ENCODE measurements around the gene CPNE7. TPM values are rescaled to one million over a fixed set of nuclear protein-coding genes. Genes with fewer than 3 reads are reported as not detected.
"Not testable (repeated sequence)": the region's sequence is repeated elsewhere in the genome, so short reads cannot be mapped to it uniquely, and the experiment has no call there.

The CPNE7 gene
- total RNA-seq, 2 donors from 2014 or later = not detected

- intact Hi-C loops (cut with DNase I) = no loop called here
- ATAC-seq (no peak), DNase-seq (no peak)
These were observed 11.7 kb upstream of the CPNE7 start for GRCh38 chr16:89563639-89564392.

DNA sequence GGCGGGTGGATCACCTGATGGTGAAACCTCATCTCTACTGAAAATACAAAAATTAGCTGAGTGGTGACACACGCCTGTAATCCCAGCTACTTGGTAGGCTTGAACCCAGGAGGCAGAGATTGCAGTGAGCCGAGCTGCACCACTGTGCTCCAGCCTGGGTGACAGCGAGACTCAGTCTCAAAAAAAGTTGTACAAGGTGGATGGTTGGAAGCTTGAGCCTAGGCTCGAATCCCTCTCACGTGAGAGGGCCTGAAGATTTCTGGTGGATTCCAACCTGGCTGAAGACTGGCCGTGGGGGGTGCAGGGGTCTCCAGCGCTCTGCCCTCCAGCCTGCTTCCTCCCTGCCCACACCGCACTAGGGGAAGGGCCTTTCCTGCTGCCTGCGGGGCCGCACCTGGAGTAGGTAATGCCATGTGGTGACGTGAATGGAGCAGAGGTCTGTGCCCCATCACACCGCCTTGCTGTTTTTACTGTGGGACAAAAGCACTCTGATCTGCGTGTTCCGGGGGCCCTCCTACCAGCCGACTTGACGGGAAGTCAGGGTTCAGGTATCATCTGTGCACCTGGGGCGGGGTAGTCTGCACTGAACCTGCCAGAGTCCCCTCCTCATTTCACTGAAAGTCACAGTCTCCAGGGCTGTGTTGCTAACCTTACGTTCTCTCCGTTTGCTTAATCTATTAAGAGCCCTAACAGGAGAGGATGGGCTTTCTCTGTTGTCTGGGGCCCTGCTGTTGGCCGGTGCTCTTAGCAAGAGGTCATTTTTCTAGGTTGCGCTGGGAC lies 10.9 kb upstream of the CPNE7 start:
- intact Hi-C loops (cut with DNase I) = no loop called here

DNA sequence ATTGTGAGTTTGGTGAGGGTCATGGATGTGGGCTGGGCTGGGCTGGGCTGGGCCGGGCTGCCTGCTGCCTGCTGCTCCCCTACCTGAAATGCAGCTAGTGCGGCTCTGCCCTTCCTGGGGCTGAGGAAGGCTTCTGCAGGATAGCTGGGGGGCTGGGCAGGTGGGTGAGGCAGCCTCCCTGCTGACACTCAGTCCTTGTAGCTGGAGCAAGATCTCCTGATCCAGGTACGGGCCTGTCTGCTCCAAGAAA lies 10.4 kb upstream of the CPNE7 start:
- intact Hi-C loops (cut with DNase I) = no loop called here

More for the DNA sequence above, 10.9 kb upstream of the CPNE7 start:
- DNase-seq (no peak), ATAC-seq (no peak)

GRCh38 chr16:89565506-89566372 lies 9.8 kb upstream of the CPNE7 start:
- peak; percentile 57 for DNase-seq
- intact Hi-C loops (cut with DNase I) = no loop called here
- ATAC-seq = peak; percentile 29 to 47

More for the DNA sequence above, 10.4 kb upstream of the CPNE7 start:
- ATAC-seq (no peak), DNase-seq (no peak)

GRCh38 chr16:89567656-89568594 lies 7.6 kb upstream of the CPNE7 start:
- intact Hi-C loops (cut with DNase I) = no loop called here
- ATAC-seq = no peak

DNA sequence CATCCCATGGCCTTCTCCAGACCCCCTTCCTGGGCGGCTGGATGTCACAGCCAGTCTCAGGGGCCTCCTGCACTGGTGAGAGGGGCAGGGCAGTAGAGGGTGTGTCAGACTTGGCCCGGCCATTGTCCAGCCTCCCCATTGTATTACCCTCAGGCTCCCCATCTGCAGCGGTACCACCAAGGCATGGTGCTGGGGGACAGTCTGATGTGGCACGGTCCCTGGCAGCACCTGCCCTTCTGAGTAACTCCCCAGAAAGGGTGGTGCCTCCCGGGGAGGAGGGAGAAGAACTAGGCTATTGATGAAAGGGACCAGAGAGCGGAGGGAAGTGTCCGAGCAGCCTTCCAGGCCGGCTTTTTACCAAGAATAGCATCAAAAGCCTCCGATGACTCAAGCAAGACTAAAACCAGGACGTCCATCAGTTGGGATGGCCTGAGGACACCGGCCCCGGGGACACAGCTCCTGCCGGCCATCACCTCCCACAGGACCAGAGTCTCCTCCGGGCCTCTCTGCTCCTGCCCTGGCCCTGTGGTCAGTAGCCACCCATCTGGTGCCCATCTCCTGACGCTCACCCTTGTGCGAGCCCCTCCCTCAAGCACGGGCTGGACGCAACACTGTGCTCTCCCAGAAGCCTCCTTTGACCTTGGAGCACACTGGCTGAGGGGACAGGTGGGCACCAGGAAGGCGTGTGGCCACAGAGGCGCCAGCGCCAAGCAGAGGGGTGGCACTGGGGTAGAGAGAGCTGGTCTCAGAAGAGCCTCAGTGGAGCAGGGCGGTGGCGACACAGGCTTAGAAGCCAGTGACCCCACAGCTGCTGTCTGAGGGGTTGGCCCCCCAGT lies 5.8 kb upstream of the CPNE7 start:
- no peak for DNase-seq
- no peak for ATAC-seq
- intact Hi-C loops (cut with DNase I) = loop anchor here in 1 of 2 donors (5.0 kb wide), 1 partner anchor 73 kb away; no protein-coding TSS in a partner anchor

More at GRCh38 chr16:89567656-89568594, 7.6 kb upstream of the CPNE7 start:
- no peak for DNase-seq

DNA sequence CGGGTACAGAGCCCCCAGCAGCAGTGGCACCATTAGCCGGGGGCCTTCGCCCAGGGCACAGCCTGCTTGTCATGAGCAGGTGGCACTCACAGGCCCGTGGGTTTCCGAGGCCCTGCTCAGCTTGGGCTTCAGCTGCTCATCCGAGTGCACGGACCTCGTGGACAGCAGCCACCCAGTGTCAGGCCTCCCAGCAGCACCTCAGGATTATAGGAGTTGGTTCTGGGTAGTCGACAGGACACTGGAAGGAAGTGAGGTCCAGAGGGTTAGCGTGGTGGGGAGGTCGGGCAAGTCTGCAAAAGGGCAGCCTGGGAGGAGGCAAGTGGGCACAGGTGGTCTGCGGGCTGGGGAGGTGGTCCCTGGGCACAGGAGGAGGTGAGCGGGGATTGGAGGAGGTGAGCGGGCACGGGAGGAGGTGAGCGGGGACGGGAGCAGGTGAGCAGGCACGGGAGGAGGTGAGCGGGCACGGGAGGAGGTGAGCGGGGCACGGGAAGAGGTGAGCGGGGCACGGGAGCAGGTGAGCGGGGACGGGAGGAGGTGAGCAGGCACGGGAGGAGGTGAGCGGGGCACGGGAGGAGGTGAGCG lies 5.1 kb upstream of the CPNE7 start:
- intact Hi-C loops (cut with DNase I) = loop anchor here in 1 of 2 donors (5.0 kb wide), 1 partner anchor 72 kb away; no protein-coding TSS in a partner anchor
- ATAC-seq = no peak
- no peak for DNase-seq

DNA sequence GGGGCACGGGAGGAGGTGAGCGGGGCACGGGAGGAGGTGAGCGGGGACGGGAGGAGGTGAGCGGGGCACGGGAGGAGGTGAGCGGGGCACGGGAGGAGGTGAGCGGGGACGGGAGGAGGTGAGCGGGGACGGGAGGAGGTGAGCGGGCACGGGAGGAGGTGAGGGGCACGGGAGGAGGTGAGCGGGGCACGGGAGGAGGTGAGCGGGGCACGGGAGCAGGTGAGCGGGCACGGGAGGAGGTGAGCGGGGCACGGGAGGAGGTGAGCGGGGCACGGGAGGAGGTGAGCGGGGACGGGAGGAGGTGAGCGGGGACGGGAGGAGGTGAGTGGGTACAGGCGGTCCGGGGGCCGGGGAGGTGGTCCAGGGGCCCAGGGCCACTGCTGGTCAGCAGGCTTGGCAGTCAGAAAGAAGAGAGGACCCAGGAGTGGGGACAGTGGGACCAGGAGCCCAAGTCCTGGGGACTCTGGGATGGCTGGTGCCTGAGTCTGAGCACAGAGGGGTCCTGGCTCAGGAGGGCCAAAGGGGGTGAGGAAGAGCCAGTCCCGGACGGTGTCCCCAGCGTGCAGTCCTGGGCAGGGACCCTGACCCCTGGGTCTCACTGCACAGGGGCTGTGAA lies 4.5 kb upstream of the CPNE7 start:
- intact Hi-C loops (cut with DNase I) = loop anchor here in 1 of 2 donors (5.0 kb wide), 1 partner anchor 71 kb away; no protein-coding TSS in a partner anchor
- ATAC-seq, DNase-seq: not testable (repeated sequence)

DNA sequence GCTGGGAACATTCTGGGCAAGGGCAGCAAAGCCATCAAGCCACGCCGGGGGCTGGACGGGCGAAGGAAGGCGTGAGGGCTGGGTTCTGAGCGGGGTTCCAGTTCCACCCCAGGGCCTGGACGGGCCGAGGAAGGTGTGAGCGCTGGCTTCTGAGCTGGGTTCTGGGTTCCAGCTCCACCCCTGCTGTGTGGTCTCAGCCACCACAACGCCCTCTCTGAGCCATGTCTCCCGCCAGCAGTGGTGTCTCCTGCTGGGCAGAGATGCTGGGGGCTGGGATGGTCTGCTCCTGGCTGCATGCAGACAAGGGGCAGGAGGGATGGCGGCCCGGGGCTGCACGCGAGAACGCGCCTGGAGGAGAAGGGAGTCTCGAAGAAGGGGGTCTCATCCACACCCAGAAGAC lies 3.9 kb upstream of the CPNE7 start:
- intact Hi-C loops (cut with DNase I) = loop anchor here in 1 of 2 donors (5.0 kb wide), 1 partner anchor 71 kb away; no protein-coding TSS in a partner anchor
- no peak for ATAC-seq

DNA sequence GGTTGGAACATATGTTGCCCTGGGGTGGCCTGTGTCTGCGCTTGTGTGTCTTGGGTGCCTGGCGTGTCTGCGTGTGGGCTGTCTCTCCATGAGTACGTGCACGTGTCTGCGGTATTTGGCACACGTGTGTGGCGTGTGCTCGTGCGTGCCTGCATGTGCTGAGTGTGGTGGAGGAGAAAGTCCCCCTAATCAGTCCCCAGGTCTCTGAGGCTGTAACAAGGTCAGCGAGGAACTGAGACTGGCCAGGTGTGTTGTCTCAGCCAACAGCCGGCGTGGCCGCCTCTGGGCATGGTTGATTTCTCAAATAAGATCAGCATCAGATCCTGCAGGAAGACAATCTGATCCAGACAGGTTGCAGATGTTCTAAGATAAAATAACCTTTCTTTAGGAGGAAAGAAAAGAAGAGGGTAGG lies 3.5 kb upstream of the CPNE7 start:
- ATAC-seq (no peak), DNase-seq (no peak)
- intact Hi-C loops (cut with DNase I) = loop anchor here in 1 of 2 donors (5.0 kb wide), 1 partner anchor 70 kb away; no protein-coding TSS in a partner anchor

More for the DNA sequence above, 3.9 kb upstream of the CPNE7 start:
- no peak for DNase-seq

DNA sequence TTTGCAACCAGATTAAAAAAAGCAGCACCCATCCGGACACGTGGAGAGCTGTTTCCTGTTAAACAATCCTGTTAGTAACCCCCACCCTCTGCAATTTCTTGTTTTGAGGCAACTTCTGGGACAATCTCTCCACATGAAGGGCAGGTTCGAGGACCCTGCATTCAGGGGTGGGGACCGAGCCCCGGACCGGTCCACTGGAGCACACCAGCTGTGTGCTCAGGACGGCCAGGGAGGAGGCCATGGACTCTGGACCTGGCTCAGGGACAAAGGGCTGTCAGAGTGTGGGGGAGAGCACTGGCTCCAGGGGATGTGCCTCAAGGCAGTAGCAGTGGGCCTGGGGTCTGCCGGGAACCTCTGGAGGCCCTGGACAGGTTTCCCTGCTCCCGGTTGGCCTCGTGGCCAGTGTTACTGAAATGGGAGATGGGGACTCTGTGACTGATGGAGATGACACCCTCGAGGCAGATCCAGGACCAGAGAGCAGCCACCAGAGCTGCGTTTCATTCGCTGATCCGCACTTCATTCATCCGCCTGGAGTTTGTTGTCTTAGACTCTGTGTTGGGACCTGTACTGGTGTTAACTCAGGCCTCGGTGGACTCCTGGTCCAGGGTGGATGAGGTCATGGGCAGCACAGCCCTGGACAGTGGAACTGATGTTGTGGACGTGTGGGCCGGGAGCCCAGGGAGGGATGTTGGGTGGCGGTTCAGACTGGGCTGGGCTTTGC lies 2.9 kb upstream of the CPNE7 start:
- intact Hi-C loops (cut with DNase I) = loop anchor here in 1 of 2 donors (5.0 kb wide), 1 partner anchor 70 kb away; no protein-coding TSS in a partner anchor
- ATAC-seq = no peak
- DNase-seq = no peak

- peak in 1 of 2 donors; percentile 7 for ATAC-seq
- intact Hi-C loops (cut with DNase I) = loop anchor here in 1 of 2 donors (5.0 kb wide), 1 partner anchor 68 kb away; no protein-coding TSS in a partner anchor
- no peak for DNase-seq
These were observed 1.5 kb upstream of the CPNE7 start for GRCh38 chr16:89573826-89574680.

GRCh38 chr16:89574681-89575246 lies 794 bp upstream of the CPNE7 start:
- DNase-seq = peak; percentile 57

More at GRCh38 chr16:89574681-89575246, 794 bp upstream of the CPNE7 start:
- intact Hi-C loops (cut with DNase I) = loop anchor here in 1 of 2 donors (5.0 kb wide), 1 partner anchor 68 kb away; no protein-coding TSS in a partner anchor
- peak; percentile 66 to 76 for ATAC-seq

All from left cardiac atrium (tissue), 4 donors.